SK-N-SH (cell line): ENCODE data around the gene MBP. TPM values are rescaled to one million over a fixed set of nuclear protein-coding genes. Genes with fewer than 3 reads are reported as not detected.

Experiments used
- CTCF ChIA-PET: fragments of 300-600, 350-600 bp; formaldehyde crosslinking; extraction: SDS; loops from one replicate; lab custom pipeline; 2021; lab: Yijun Ruan, JAX
- POLR2A ChIA-PET: fragments of 350-600 bp; sonication (Branson Sonifier 250); formaldehyde crosslinking; extraction: SDS; loops from one replicate; lab custom pipeline; 2020; ENCODE audit warnings: antibody characterized with exemption, inconsistent platforms; lab: Yijun Ruan, JAX
- DNase-seq: peaks from one replicate; pipeline ENCODE4 v3.0.0; 2012
- H2AFZ ChIP-seq: fragments of 200-600 bp; sonication (generic); 2 replicates; pipeline ENCODE4 v1.8.1; 2016; ENCODE audit warnings: antibody characterized with exemption, mild to moderate bottlenecking, low read depth
- H3F3A ChIP-seq: fragments of 200-600 bp; sonication (generic); replicated peaks from 2 replicates; pipeline ENCODE3; 2016; ENCODE audit warnings: antibody characterized with exemption, mild to moderate bottlenecking; ENCODE audit not compliant: insufficient read depth
- H3K27ac ChIP-seq, 2 experiments: fragments of 200-500 bp in 1 of 2; fragments of 200-600 bp in 1 of 2; sonication (Bioruptor generic) in 1 of 2; sonication (generic), shearing (Covaris generic) in 1 of 2; 2 replicates each; pipeline versions ENCODE4 v1.5.1 to v1.6.1; 2014 to 2016; ENCODE audit warnings: low read depth in 2 of 2, inconsistent platforms in 1 of 2, low read length in 1 of 2, mild to moderate bottlenecking in 1 of 2, mixed read lengths in 1 of 2
- H3K27me3 ChIP-seq: fragments of 200-600 bp; sonication (generic), shearing (Covaris generic); 2 replicates; pipeline ENCODE4 v1.6.1; 2016; ENCODE audit warnings: mixed run types; ENCODE audit not compliant: insufficient read depth
- H3K36me3 ChIP-seq, 2 experiments: fragments of 200-500 bp in 1 of 2; fragments of 200-600 bp in 1 of 2; sonication (Bioruptor generic) in 1 of 2; sonication (generic) in 1 of 2; replicated peaks in 1 of 2; 2 replicates each; pipeline versions ENCODE3 to v1.5.1; 2014 to 2016; ENCODE audit warnings: low read length in 1 of 2, mild to moderate bottlenecking in 1 of 2; ENCODE audit not compliant: insufficient read depth in 2 of 2, control insufficient read depth in 1 of 2
- H3K4me1 ChIP-seq, 2 experiments: fragments of 200-500 bp in 1 of 2; fragments of 200-600 bp in 1 of 2; sonication (Bioruptor generic) in 1 of 2; sonication (generic), shearing (Covaris generic) in 1 of 2; 2 replicates each; pipeline versions ENCODE4 v1.5.1 to v1.6.1; 2014 to 2016; ENCODE audit warnings: low read depth in 1 of 2, low read length in 1 of 2, mixed run types in 1 of 2; ENCODE audit not compliant: insufficient read depth in 2 of 2, control insufficient read depth in 1 of 2
- H3K4me2 ChIP-seq: fragments of 200-600 bp; sonication (generic), shearing (Covaris generic); 2 replicates; pipeline ENCODE4 v1.6.1; 2017; ENCODE audit warnings: mixed run types
- H3K4me3 ChIP-seq, 2 experiments: fragments of 200-500 bp in 1 of 2; fragments of 200-600 bp in 1 of 2; sonication (Bioruptor generic) in 1 of 2; sonication (generic), shearing (Covaris generic) in 1 of 2; 2 replicates each; pipeline versions ENCODE4 v1.5.1 to v1.8.1; 2014 to 2016; ENCODE audit warnings: low read depth in 2 of 2, inconsistent platforms in 1 of 2, low read length in 1 of 2, mild to moderate bottlenecking in 1 of 2, mixed read lengths in 1 of 2, moderate library complexity in 1 of 2
- H3K79me2 ChIP-seq: fragments of 200-600 bp; sonication (generic); 2 replicates; pipeline ENCODE4 v1.8.1; 2017; ENCODE audit warnings: mild to moderate bottlenecking; ENCODE audit not compliant: insufficient read depth
- H3K9ac ChIP-seq: fragments of 200-600 bp; sonication (generic); 2 replicates; pipeline ENCODE4 v1.6.1; 2017; ENCODE audit warnings: mixed run types
- H3K9me2 ChIP-seq: fragments of 200-600 bp; sonication (generic); 2 replicates; pipeline ENCODE4 v1.6.1; 2017; ENCODE audit warnings: mixed run types
- H3K9me3 ChIP-seq: fragments of 200-600 bp; sonication (generic); 2 replicates; pipeline ENCODE4 v1.6.1; 2017; ENCODE audit warnings: mixed run types, mild to moderate bottlenecking, moderate library complexity
- H4K20me1 ChIP-seq: fragments of 200-600 bp; sonication (generic); 2 replicates; pipeline ENCODE4 v1.6.1; 2017; ENCODE audit warnings: mild to moderate bottlenecking, mixed run types; ENCODE audit not compliant: insufficient read depth
- CHD2 ChIP-seq: fragments of 150-350 bp; IDR thresholded peaks from 2 replicates; pipeline ENCODE4 v1.6.1; 2018; ENCODE audit warnings: low read length; ENCODE audit not compliant: partially characterized antibody
- FOSL2 ChIP-seq: IDR thresholded peaks from 2 replicates; pipeline ENCODE4 v1.4.0; 2012; ENCODE audit warnings: low read depth, mild to moderate bottlenecking, moderate library complexity, borderline replicate concordance
- GABPA ChIP-seq: IDR thresholded peaks from 2 replicates; pipeline ENCODE4 v1.4.0; 2012; ENCODE audit warnings: low read depth, mild to moderate bottlenecking
- GATA2 ChIP-seq: sonication (generic); formaldehyde crosslinking; IDR thresholded peaks from 2 replicates; pipeline ENCODE4 v1.5.0; 2020; ENCODE audit warnings: mild to moderate bottlenecking, missing genetic modification reagents
- IRF3 ChIP-seq: fragments of 150-350 bp; IDR thresholded peaks from 2 replicates; pipeline ENCODE4 v1.6.1; 2016; ENCODE audit warnings: mild to moderate bottlenecking, low read depth, low read length
- JUND ChIP-seq: IDR thresholded peaks from 2 replicates; pipeline ENCODE4 v1.4.0; 2012
- MXI1 ChIP-seq: IDR thresholded peaks from 2 replicates; pipeline ENCODE4 v1.6.1; 2012; ENCODE audit warnings: mild to moderate bottlenecking, low read depth, low read length, improper control_type of control experiment
- NRF1 ChIP-seq: IDR thresholded peaks from 2 replicates; pipeline ENCODE4 v1.6.1; 2012; ENCODE audit warnings: low read depth, mild to moderate bottlenecking, low read length
- POLR2AphosphoS5 ChIP-seq: IDR thresholded peaks from 2 replicates; pipeline ENCODE4 v1.6.1; 2012; ENCODE audit warnings: low read depth, low read length
- RCOR1 ChIP-seq: fragments of 150-350 bp; IDR thresholded peaks from 2 replicates; pipeline ENCODE4 v1.6.1; 2017; ENCODE audit warnings: antibody characterized with exemption, low read length
- SIN3A ChIP-seq: IDR thresholded peaks from 2 replicates; pipeline ENCODE4 v1.6.1; 2012; ENCODE audit warnings: low read depth, mild to moderate bottlenecking, low read length, moderate library complexity, borderline replicate concordance
- TCF12 ChIP-seq: IDR thresholded peaks from 2 replicates; pipeline ENCODE4 v1.4.0; 2012
- TEAD4 ChIP-seq: IDR thresholded peaks from 2 replicates; pipeline ENCODE4 v1.4.0; 2012; ENCODE audit warnings: mild to moderate bottlenecking, borderline replicate concordance; ENCODE audit not compliant: insufficient read depth
- USF1 ChIP-seq: IDR thresholded peaks from 2 replicates; pipeline ENCODE4 v1.4.0; 2012; ENCODE audit warnings: low read depth, borderline replicate concordance
- YY1 ChIP-seq: IDR thresholded peaks from 2 replicates; pipeline ENCODE4 v1.4.0; 2012; ENCODE audit warnings: low read depth, mild to moderate bottlenecking
- ZBTB33 ChIP-seq: IDR thresholded peaks from 2 replicates; pipeline ENCODE4 v1.4.0; 2012; ENCODE audit warnings: low read depth, borderline replicate concordance
- WGBS: methylation state at CpG from one replicate; pipeline ENCODE4 v1.1.6; 2017; ENCODE audit warnings: low lambda C conversion rate; 5-methylcytosine and 5-hydroxymethylcytosine counted together
- polyA plus RNA-seq, 3 experiments: library from polyadenylated mRNA; depleted of rRNA; stranded (reverse); fragments of >200 nt; gene quantifications; 2 replicates each; pipeline ENCODE4 v1.2.3, GENCODE V29; 2012

MBP gene
- polyA plus RNA-seq, 1 of the 3 experiments (the other 2 are of a cell fraction): 1.6 TPM

GRCh38 chr18:77105028-77105427, 27.6 kb downstream of the MBP start:
- Histone ChIP-seq H2AFZ (no peak overlapping the region), H3K79me2 (no peaks in the 10 kb centered on the region), H3K9me3 (no peaks in the 10 kb centered on the region), H3K4me3 (no peak overlapping the region), H3K27ac (no peak overlapping the region), H3K4me1 (peaks cover 32 to 37% of the 10 kb centered on the region in 2 experiments), H3F3A (peaks cover 34% of the 10 kb centered on the region), H4K20me1 (no peaks in the 10 kb centered on the region), H3K36me3 (no peaks in the 10 kb centered on the region), H3K27me3 (no peaks in the 10 kb centered on the region), H3K9me2 (no peaks in the 10 kb centered on the region), H3K4me2 (no peak overlapping the region), H3K9ac (no peak overlapping the region)
- TF ChIP-seq JUND (no peak), TEAD4 (no peak), ZBTB33 (no peak), IRF3 (no peak), YY1 (no peak), FOSL2 (no peak), USF1 (no peak), SIN3A (no peak), CHD2 (no peak), RCOR1 (no peak), POLR2AphosphoS5 (no peak), GABPA (no peak), NRF1 (no peak), GATA2 (no peak), MXI1 (no peak)
- CTCF ChIA-PET: no interaction called here
- no peak for DNase-seq
- 96% methylated on average over 10 of the region's 10 CpGs for WGBS
- POLR2A ChIA-PET: no interaction called here

GRCh38 chr18:77103991-77104531, 28.5 kb downstream of the MBP start:
- Histone ChIP-seq H3K4me2 (peak overlapping the region; percentile 73), H3K27me3 (no peaks in the 10 kb centered on the region), H3K4me1 (peaks cover 32 to 37% of the 10 kb centered on the region in 2 experiments), H3K36me3 (no peaks in the 10 kb centered on the region), H3F3A (peaks cover 34% of the 10 kb centered on the region), H2AFZ (no peak overlapping the region), H3K9me3 (no peaks in the 10 kb centered on the region), H3K4me3 (no peak overlapping the region), H3K79me2 (no peaks in the 10 kb centered on the region), H3K27ac (peak overlapping the region; percentile 90 to 94; a peak in 3 of 4 replicates), H3K9ac (no peak overlapping the region), H3K9me2 (no peaks in the 10 kb centered on the region), H4K20me1 (no peaks in the 10 kb centered on the region)
- CTCF ChIA-PET: no interaction called here
- POLR2A ChIA-PET: no interaction called here
- peak; percentile 39; the same call in 1 of the 2 replicates for TF ChIP-seq TCF12
- TF ChIP-seq JUND: no peak
- no peak for DNase-seq
- 83% methylated on average over 11 of the region's 11 CpGs for WGBS
